ENCODE measurements around the gene SF3A1. TPM values are rescaled to one million over a fixed set of nuclear protein-coding genes. Genes with fewer than 3 reads are reported as not detected.

The SF3A1 gene
- total and polyA plus RNA-seq, 2 experiments from 2014 or later = 45.8 to 84.6 TPM

GRCh38 chr22:30335236-30335635, 21.5 kb downstream of the SF3A1 start:
- no peak overlapping the region for H2AFZ ChIP-seq
- H3K4me3 ChIP-seq = no peak overlapping the region
- no peaks in the 10 kb centered on the region for H4K20me1 ChIP-seq (ENCODE audit: insufficient read depth, poor library complexity, severe bottlenecking)
- H3K9me3 ChIP-seq (ENCODE audit: low read depth) = no peaks in the 10 kb centered on the region
- H3K9me2 ChIP-seq (replicated peaks; ENCODE audit: insufficient read depth) = no peaks in the 10 kb centered on the region
- H3K4me1 ChIP-seq (ENCODE audit: insufficient read depth) = no peaks in the 10 kb centered on the region
- TF ChIP-seq EZH2 (IDR thresholded peaks at IDR 0.05; ENCODE audit: borderline replicate concordance) (no peak), EZH2phosphoT487 (IDR thresholded peaks at IDR 0.05; ENCODE audit: low read depth, severe bottlenecking, unreplicated experiment) (no peak), CTCF (IDR thresholded peaks at IDR 0.05; ENCODE audit: poor library complexity) (no peak)
- no peaks in the 10 kb centered on the region for H3K36me3 ChIP-seq (replicated peaks; ENCODE audit: insufficient read depth, low read depth)
- H3K27ac ChIP-seq = no peak overlapping the region
- H3K27me3 ChIP-seq = no peaks in the 10 kb centered on the region
- H3K79me2 ChIP-seq = no peaks in the 10 kb centered on the region
- no peak overlapping the region for H3K4me2 ChIP-seq
- DNase-seq (ENCODE audit: low spot score) = no peak
- WGBS (ENCODE audit: low lambda C conversion rate, missing lambda C conversion rate) = 100% methylated on average over 1 of the region's 1 CpG

- no peaks in the 10 kb centered on the region for H3K27me3 ChIP-seq
- no peaks in the 10 kb centered on the region for H3K79me2 ChIP-seq
- H3K4me3 ChIP-seq = no peak overlapping the region
- no peak overlapping the region for H3K4me2 ChIP-seq
- WGBS (ENCODE audit: low lambda C conversion rate, missing lambda C conversion rate) = 96% methylated on average over 4 of the region's 4 CpGs
- no peak for DNase-seq (ENCODE audit: low spot score)
- TF ChIP-seq EZH2phosphoT487 (IDR thresholded peaks at IDR 0.05; ENCODE audit: low read depth, severe bottlenecking, unreplicated experiment) = no peak
- TF ChIP-seq EZH2 (IDR thresholded peaks at IDR 0.05; ENCODE audit: borderline replicate concordance) = no peak
- no peak for TF ChIP-seq CTCF (IDR thresholded peaks at IDR 0.05; ENCODE audit: poor library complexity)
- H3K9me2 ChIP-seq (replicated peaks; ENCODE audit: insufficient read depth) = no peaks in the 10 kb centered on the region
- H4K20me1 ChIP-seq (ENCODE audit: insufficient read depth, poor library complexity, severe bottlenecking) = no peaks in the 10 kb centered on the region
- no peaks in the 10 kb centered on the region for H3K4me1 ChIP-seq (ENCODE audit: insufficient read depth)
- H3K27ac ChIP-seq = no peak overlapping the region
- no peaks in the 10 kb centered on the region for H3K36me3 ChIP-seq (replicated peaks; ENCODE audit: insufficient read depth, low read depth)
- H2AFZ ChIP-seq = no peak overlapping the region
- no peaks in the 10 kb centered on the region for H3K9me3 ChIP-seq (ENCODE audit: low read depth)
Measured at GRCh38 chr22:30334646-30335045, 22.0 kb downstream of the SF3A1 start.

- Histone ChIP-seq H3K79me2 (no peaks in the 10 kb centered on the region), H3K4me2 (no peak overlapping the region), H3K4me3 (no peak overlapping the region), H3K27me3 (no peaks in the 10 kb centered on the region), H4K20me1 (ENCODE audit: insufficient read depth, poor library complexity, severe bottlenecking) (no peaks in the 10 kb centered on the region), H2AFZ (no peak overlapping the region), H3K9me2 (replicated peaks; ENCODE audit: insufficient read depth) (no peaks in the 10 kb centered on the region), H3K27ac (no peak overlapping the region), H3K36me3 (replicated peaks; ENCODE audit: insufficient read depth, low read depth) (no peaks in the 10 kb centered on the region), H3K9me3 (ENCODE audit: low read depth) (no peaks in the 10 kb centered on the region), H3K4me1 (ENCODE audit: insufficient read depth) (no peaks in the 10 kb centered on the region)
- WGBS (ENCODE audit: low lambda C conversion rate, missing lambda C conversion rate) = 99% methylated on average over 3 of the region's 3 CpGs
- TF ChIP-seq EZH2phosphoT487 (IDR thresholded peaks at IDR 0.05; ENCODE audit: low read depth, severe bottlenecking, unreplicated experiment) (no peak), EZH2 (IDR thresholded peaks at IDR 0.05; ENCODE audit: borderline replicate concordance) (no peak), CTCF (IDR thresholded peaks at IDR 0.05; ENCODE audit: poor library complexity) (no peak)
- no peak for DNase-seq (ENCODE audit: low spot score)
Measured at GRCh38 chr22:30333707-30334087, 23.0 kb downstream of the SF3A1 start.

Data from hepatocyte (in vitro differentiated cells).